ENCODE results near the gene XG.

XG gene

DNA sequence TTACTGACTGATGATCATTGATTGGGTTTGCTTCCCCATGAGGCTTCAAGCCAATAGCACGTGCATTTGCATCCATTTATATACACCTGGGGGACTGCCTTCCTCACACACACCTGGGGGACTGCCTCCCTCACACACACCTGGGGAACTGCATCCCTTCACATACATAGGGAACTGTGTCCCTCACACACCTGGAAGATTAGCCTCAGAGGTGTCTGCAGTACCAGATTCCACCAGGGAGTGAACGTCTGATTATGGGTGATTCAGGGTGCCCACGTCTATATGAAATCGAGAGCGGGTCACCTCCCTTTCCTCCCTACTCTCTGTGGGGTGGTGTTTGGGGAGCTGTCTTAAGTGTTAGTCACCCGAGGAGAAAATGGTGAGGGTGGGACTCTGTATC lies 43.8 kb upstream of the XG start:
- no peaks in the 10 kb centered on the region for H3K9me2 ChIP-seq (replicated peaks; ENCODE audit: insufficient read depth, low read length)
- H3K36me3 ChIP-seq (ENCODE audit: low read length), result no peaks in the 10 kb centered on the region
- no peaks in the 10 kb centered on the region for H3K27me3 ChIP-seq (ENCODE audit: low read length)
- no peaks in the 10 kb centered on the region for H3F3A ChIP-seq (ENCODE audit: insufficient read depth)
- H3K79me2 ChIP-seq (ENCODE audit: insufficient read depth, low read length), result no peaks in the 10 kb centered on the region
- H3K4me2 ChIP-seq (ENCODE audit: low read depth, low read length, poor library complexity, severe bottlenecking), result no peak overlapping the region
- TF ChIP-seq EZH2phosphoT487 (conservative IDR thresholded peaks at IDR 0.05; ENCODE audit: low read length) (no peak), CTCF (IDR thresholded peaks at IDR 0.05; ENCODE audit: insufficient read depth, low read length, poor library complexity, severe bottlenecking) (no peak)
- no peak overlapping the region for H3K4me3 ChIP-seq (ENCODE audit: insufficient read depth, low read length, poor library complexity, severe bottlenecking)
- H3K9ac ChIP-seq (ENCODE audit: low read length), result no peak overlapping the region
- H3K27ac ChIP-seq (ENCODE audit: low read depth, low read length), result no peak overlapping the region
- H3K9me3 ChIP-seq (ENCODE audit: insufficient read depth, low read length), result no peaks in the 10 kb centered on the region
- H2AFZ ChIP-seq (ENCODE audit: low read depth, low read length, severe bottlenecking), result no peak overlapping the region
- H4K20me1 ChIP-seq (ENCODE audit: low read depth, low read length), result no peaks in the 10 kb centered on the region

DNA sequence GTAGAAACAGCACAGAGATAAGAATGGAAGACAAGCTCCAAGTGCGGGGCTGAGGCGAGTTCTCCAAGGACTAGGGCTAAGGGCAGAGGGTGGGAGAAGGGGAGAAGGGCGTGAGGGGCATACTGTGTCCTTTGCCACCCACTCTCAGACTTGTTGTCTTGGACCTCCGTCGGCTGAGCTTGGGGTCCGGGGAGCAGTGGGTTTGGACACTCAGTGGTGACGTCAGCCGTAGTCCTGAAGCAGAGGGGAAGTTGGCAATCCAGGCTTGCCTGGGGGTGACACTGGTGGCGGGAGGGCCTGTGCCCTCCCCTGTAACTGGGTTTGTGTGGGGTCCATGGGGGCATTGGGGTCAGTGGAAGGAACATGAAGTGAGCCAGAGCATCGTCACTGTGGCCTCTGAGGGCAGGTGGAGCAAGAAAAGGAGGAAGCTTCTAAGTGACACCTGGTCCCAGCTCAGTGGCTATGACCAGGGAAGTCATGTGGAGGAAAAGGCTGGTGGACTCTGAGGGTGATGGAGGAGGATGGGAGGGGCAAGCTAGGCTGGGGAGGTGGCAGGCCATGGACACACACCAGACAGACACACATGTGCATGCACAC lies 43.1 kb upstream of the XG start:
- Histone ChIP-seq H3K27ac (ENCODE audit: low read depth, low read length) (no peak overlapping the region), H3K79me2 (ENCODE audit: insufficient read depth, low read length) (no peaks in the 10 kb centered on the region), H3K36me3 (ENCODE audit: low read length) (no peaks in the 10 kb centered on the region), H3K9me3 (ENCODE audit: insufficient read depth, low read length) (no peaks in the 10 kb centered on the region), H2AFZ (ENCODE audit: low read depth, low read length, severe bottlenecking) (no peak overlapping the region), H4K20me1 (ENCODE audit: low read depth, low read length) (no peaks in the 10 kb centered on the region), H3K9me2 (replicated peaks; ENCODE audit: insufficient read depth, low read length) (no peaks in the 10 kb centered on the region), H3K27me3 (ENCODE audit: low read length) (no peaks in the 10 kb centered on the region), H3K4me2 (ENCODE audit: low read depth, low read length, poor library complexity, severe bottlenecking) (no peak overlapping the region), H3K4me3 (ENCODE audit: insufficient read depth, low read length, poor library complexity, severe bottlenecking) (no peak overlapping the region), H3K9ac (ENCODE audit: low read length) (no peak overlapping the region), H3F3A (ENCODE audit: insufficient read depth) (no peaks in the 10 kb centered on the region)
- TF ChIP-seq CTCF (IDR thresholded peaks at IDR 0.05; ENCODE audit: insufficient read depth, low read length, poor library complexity, severe bottlenecking), result no peak
- TF ChIP-seq EZH2phosphoT487 (conservative IDR thresholded peaks at IDR 0.05; ENCODE audit: low read length), result no peak

- Histone ChIP-seq H3K4me2 (ENCODE audit: low read depth, low read length, poor library complexity, severe bottlenecking) (no peak overlapping the region), H3K4me3 (ENCODE audit: insufficient read depth, low read length, poor library complexity, severe bottlenecking) (no peak overlapping the region), H3F3A (ENCODE audit: insufficient read depth) (no peaks in the 10 kb centered on the region), H3K79me2 (ENCODE audit: insufficient read depth, low read length) (no peaks in the 10 kb centered on the region), H3K36me3 (ENCODE audit: low read length) (no peaks in the 10 kb centered on the region), H3K9me3 (ENCODE audit: insufficient read depth, low read length) (no peaks in the 10 kb centered on the region), H3K27ac (ENCODE audit: low read depth, low read length) (no peak overlapping the region), H4K20me1 (ENCODE audit: low read depth, low read length) (no peaks in the 10 kb centered on the region), H3K9ac (ENCODE audit: low read length) (no peak overlapping the region), H2AFZ (ENCODE audit: low read depth, low read length, severe bottlenecking) (no peak overlapping the region), H3K9me2 (replicated peaks; ENCODE audit: insufficient read depth, low read length) (no peaks in the 10 kb centered on the region), H3K27me3 (ENCODE audit: low read length) (no peaks in the 10 kb centered on the region)
- TF ChIP-seq EZH2phosphoT487 (conservative IDR thresholded peaks at IDR 0.05; ENCODE audit: low read length) (no peak), CTCF (IDR thresholded peaks at IDR 0.05; ENCODE audit: insufficient read depth, low read length, poor library complexity, severe bottlenecking) (no peak)
Observed at GRCh38 chrX:2709556-2709955, 42.3 kb upstream of the XG start.

Data from SU-DHL-6 (cell line).